Activated naive CD8-positive, alpha-beta T cell treated with anti-CD3 and anti-CD28 coated beads, Interleukin-2, amount 50 U/mL, for 24 hours (primary cell): ENCODE measurements around the gene IL19.
"Not testable (repeated sequence)": the region's sequence is repeated elsewhere in the genome, so short reads cannot be mapped to it uniquely, and the experiment has no call there.

Source experiments
- ATAC-seq: fragments of 150-1000 bp; cut with Tn5 transposase; one replicate; pipeline ENCODE4 v1.10.0; 2021
- DNase-seq: peaks from one replicate; pipeline ENCODE4 v3.0.0; 2021
- H3K27ac Mint-ChIP-seq: one replicate; pipeline ENCODE4 v1.8.0; 2021; ENCODE audit warnings: mild to moderate bottlenecking, mixed read lengths
- H3K27me3 Mint-ChIP-seq: one replicate; pipeline ENCODE4 v1.8.0; 2021; ENCODE audit warnings: mixed read lengths
- H3K36me3 Mint-ChIP-seq: one replicate; pipeline ENCODE4 v1.8.0; 2021; ENCODE audit warnings: low read depth, mixed read lengths
- H3K4me1 Mint-ChIP-seq: one replicate; pipeline ENCODE4 v1.8.0; 2021; ENCODE audit warnings: mixed read lengths
- H3K4me3 Mint-ChIP-seq: one replicate; pipeline ENCODE4 v1.8.0; 2021; ENCODE audit warnings: mild to moderate bottlenecking, moderate library complexity, mixed read lengths
- H3K9me3 Mint-ChIP-seq: one replicate; pipeline ENCODE4 v1.8.0; 2021; ENCODE audit warnings: mixed read lengths

The IL19 gene

GRCh38 chr1:206754011-206754410 is 16.6 kb upstream of the IL19 start:
- Mint-ChIP-seq H3K4me3 (no peak overlapping the region), H3K9me3 (no peaks in the 10 kb centered on the region), H3K36me3 (no peaks in the 10 kb centered on the region), H3K27ac (peak overlapping the region; percentile 4), H3K4me1 (peaks cover 30% of the 10 kb centered on the region), H3K27me3 (no peaks in the 10 kb centered on the region)
- DNase-seq (no peak), ATAC-seq (no peak)

- ATAC-seq (peak; percentile 93), DNase-seq (no peak)
- Mint-ChIP-seq H3K4me3 (no peak overlapping the region), H3K36me3 (no peaks in the 10 kb centered on the region), H3K27me3 (no peaks in the 10 kb centered on the region), H3K4me1 (peaks cover 28% of the 10 kb centered on the region), H3K27ac (no peak overlapping the region), H3K9me3 (no peaks in the 10 kb centered on the region)
These were observed 12.9 kb upstream of the IL19 start for GRCh38 chr1:206757524-206758266.

DNA sequence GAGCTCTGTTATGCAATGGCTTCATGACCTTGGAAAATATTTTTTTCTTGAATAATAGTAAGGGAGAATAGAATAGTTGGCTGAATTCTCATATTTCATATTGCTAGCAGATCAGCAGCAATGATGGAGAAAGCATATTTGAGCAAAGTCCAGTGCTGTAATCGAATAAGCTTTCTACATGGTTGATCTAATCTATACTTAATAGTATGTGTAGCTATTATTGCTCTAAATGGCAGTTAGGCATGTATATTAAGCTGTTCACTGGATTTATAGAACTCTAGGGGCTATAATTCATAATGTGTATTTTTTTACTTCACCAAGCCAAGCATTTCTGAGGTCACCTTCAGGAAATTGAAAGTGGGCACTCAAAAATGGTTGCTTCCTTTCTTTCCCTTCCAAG is 10.0 kb upstream of the IL19 start:
- Mint-ChIP-seq H3K27ac (no peak overlapping the region), H3K9me3 (no peaks in the 10 kb centered on the region), H3K4me1 (peaks cover 21% of the 10 kb centered on the region), H3K4me3 (no peak overlapping the region), H3K36me3 (no peaks in the 10 kb centered on the region), H3K27me3 (no peaks in the 10 kb centered on the region)
- DNase-seq = no peak
- no peak for ATAC-seq

- Mint-ChIP-seq H3K4me3 (no peak overlapping the region), H3K27ac (no peak overlapping the region), H3K36me3 (no peaks in the 10 kb centered on the region), H3K4me1 (peaks cover 28% of the 10 kb centered on the region), H3K27me3 (peaks cover under 1% of the 10 kb centered on the region), H3K9me3 (no peaks in the 10 kb centered on the region)
- ATAC-seq = no peak
- DNase-seq = no peak
These were observed 9.3 kb upstream of the IL19 start for GRCh38 chr1:206761159-206761768.

DNA sequence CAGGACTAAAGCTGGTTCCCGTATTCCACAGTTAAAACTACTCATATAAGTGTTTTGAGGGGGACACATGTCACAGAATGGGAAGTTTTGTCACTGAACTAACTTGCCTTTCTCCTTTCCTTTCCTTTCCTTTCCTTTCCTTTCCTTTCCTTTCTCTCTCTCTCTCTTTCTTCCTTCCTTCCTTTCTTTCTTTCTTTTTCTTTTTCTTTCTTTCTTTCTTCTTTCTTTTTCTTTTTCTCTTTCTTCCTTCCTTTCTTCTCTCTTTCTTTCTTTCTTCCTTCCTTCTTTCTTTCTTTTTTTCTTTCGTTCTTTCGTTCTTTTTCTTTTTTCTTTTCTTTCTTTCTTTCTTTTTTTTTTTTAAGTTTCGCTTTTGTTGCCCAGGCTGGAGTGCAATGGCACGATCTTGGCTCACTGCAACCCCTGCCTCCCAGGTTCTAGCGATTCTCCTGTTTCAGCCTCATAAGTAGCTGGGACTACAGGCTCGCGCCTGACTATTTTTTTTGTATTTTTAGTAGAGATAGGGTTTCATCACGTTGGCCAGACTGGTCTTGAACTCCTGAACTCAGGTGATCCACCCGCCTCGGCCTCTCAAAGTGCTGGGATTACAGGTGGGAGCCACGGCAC is 7.7 kb upstream of the IL19 start:
- H3K27ac Mint-ChIP-seq, DNase-seq, H3K9me3 Mint-ChIP-seq, H3K27me3 Mint-ChIP-seq, H3K4me3 Mint-ChIP-seq, ATAC-seq, H3K36me3 Mint-ChIP-seq: not testable (repeated sequence)
- peaks cover 42% of the 10 kb centered on the region for H3K4me1 Mint-ChIP-seq

DNA sequence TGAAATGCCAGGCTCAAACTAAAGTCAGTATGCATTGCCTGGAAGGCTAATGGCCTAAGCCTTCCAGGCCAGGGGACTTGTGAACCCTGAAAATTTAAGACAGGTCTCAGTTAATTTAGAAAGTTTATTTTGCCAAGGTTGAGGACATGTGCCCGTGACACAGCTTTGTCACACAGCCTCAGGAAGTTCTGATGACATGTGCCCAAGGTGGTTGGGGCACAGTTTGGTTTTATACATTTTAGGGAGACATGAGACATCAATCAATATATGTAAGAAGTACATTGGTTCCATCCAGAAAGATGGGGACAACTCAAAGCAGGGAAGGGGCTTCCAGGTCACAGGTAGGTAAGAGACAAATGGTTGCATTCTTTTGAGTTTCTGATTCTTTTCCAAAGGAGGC is 4.8 kb upstream of the IL19 start:
- Mint-ChIP-seq H3K4me1 (peaks cover 71% of the 10 kb centered on the region), H3K27ac (peak overlapping the region; percentile 89)
- H3K36me3 Mint-ChIP-seq, H3K9me3 Mint-ChIP-seq, DNase-seq, H3K27me3 Mint-ChIP-seq, H3K4me3 Mint-ChIP-seq, ATAC-seq: not testable (repeated sequence)

- peaks cover 75% of the 10 kb centered on the region for H3K4me1 Mint-ChIP-seq
- ATAC-seq = peak; percentile 78
These were observed 4.2 kb upstream of the IL19 start for GRCh38 chr1:206766251-206766856.

GRCh38 chr1:206768472-206769303 is 1.9 kb upstream of the IL19 start:
- ATAC-seq (no peak), DNase-seq (no peak)
- Mint-ChIP-seq H3K27me3 (peaks cover 18% of the 10 kb centered on the region), H3K4me1 (peaks cover 87% of the 10 kb centered on the region), H3K9me3 (no peaks in the 10 kb centered on the region), H3K4me3 (no peak overlapping the region), H3K27ac (peak overlapping the region; percentile 50), H3K36me3 (no peaks in the 10 kb centered on the region)

More at GRCh38 chr1:206766251-206766856, 4.2 kb upstream of the IL19 start:
- DNase-seq = peak; percentile 72
- Mint-ChIP-seq H3K27me3 (peaks cover 8% of the 10 kb centered on the region), H3K4me3 (peak overlapping the region; percentile 64), H3K9me3 (no peaks in the 10 kb centered on the region), H3K27ac (peak overlapping the region; percentile 89), H3K36me3 (no peaks in the 10 kb centered on the region)

DNA sequence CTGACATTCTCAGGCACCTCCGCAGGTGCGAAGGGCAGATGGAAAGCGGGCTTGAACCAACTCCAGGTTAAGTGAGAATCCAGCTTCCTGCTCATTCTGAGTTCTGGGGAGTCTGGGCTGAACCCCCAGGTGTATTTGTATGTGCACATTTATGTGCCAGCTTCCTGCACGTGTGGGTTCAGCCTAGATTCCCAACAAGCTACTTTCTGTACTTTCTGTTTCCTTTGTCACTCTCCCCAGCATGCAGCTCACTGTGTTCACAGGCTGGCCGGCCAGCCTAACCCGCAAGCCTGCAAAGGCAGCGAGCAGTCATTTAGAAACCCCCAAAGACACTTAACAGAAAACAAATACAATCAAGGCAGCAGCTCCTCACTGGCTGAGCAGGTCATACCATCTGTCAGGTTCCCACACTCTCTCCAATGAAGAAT is 1.3 kb upstream of the IL19 start:
- Mint-ChIP-seq H3K27ac (peak overlapping the region; percentile 36), H3K4me1 (peaks cover 87% of the 10 kb centered on the region), H3K27me3 (peaks cover 18% of the 10 kb centered on the region), H3K4me3 (no peak overlapping the region), H3K9me3 (no peaks in the 10 kb centered on the region), H3K36me3 (no peaks in the 10 kb centered on the region)
- peak; percentile 80 for ATAC-seq
- peak; percentile 63 for DNase-seq

GRCh38 chr1:206771338-206771692 is 742 bp downstream of the IL19 start:
- peaks cover 82% of the 10 kb centered on the region for H3K4me1 Mint-ChIP-seq
- no peaks in the 10 kb centered on the region for H3K9me3 Mint-ChIP-seq
- peak overlapping the region; percentile 20 for H3K4me3 Mint-ChIP-seq

GRCh38 chr1:206772243-206772937 is 1.8 kb downstream of the IL19 start, which contains the start of gene IL10:
IL10 (minus strand) TSS chr1:206772494; CDS start chr1:206772435, 59 bp downstream.
- DNase-seq (no peak), ATAC-seq (no peak)
- Mint-ChIP-seq H3K27me3 (peaks cover 18% of the 10 kb centered on the region), H3K4me1 (peaks cover 71% of the 10 kb centered on the region), H3K9me3 (no peaks in the 10 kb centered on the region), H3K4me3 (peak within 1 kb of the TSS; percentile 20), H3K36me3 (no peaks in the 10 kb centered on the region), H3K27ac (no peak within 1 kb of the TSS)

More at GRCh38 chr1:206771338-206771692, 742 bp downstream of the IL19 start:
- Mint-ChIP-seq H3K36me3 (no peaks in the 10 kb centered on the region), H3K27me3 (peaks cover 20% of the 10 kb centered on the region), H3K27ac (no peak overlapping the region)
- DNase-seq = no peak
- ATAC-seq = no peak

DNA sequence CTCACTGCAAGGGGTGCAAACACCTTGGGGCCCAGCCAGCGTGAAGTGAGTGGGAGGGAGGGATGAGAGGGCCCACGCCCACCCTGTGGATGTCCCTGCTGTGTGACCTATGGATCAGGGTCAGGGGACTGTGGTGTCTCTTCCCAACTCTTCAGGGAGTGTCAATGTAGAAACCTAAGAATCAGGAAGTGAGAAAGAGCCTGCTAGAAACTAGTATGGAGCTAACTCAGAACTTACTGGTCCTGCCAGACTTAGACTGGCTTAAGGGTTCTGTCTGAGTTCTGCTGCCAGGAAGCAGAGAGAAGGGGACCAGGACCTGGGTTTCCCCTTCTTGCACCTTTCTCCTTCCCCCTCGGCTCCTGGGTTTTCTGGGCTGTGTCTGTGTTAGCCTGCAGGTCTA is 3.5 kb downstream of the IL19 start:
- H3K36me3 Mint-ChIP-seq = no peaks in the 10 kb centered on the region
- no peak for ATAC-seq
- peaks cover 22% of the 10 kb centered on the region for H3K27me3 Mint-ChIP-seq
- peaks cover 57% of the 10 kb centered on the region for H3K4me1 Mint-ChIP-seq
- no peak overlapping the region for H3K4me3 Mint-ChIP-seq
- H3K9me3 Mint-ChIP-seq = no peaks in the 10 kb centered on the region
- no peak for DNase-seq
- no peak overlapping the region for H3K27ac Mint-ChIP-seq

GRCh38 chr1:206776229-206776628 is 5.7 kb downstream of the IL19 start:
- H3K4me1 Mint-ChIP-seq = peaks cover 35% of the 10 kb centered on the region

More at GRCh38 chr1:206776229-206776628, 5.7 kb downstream of the IL19 start:
- DNase-seq = no peak
- H3K36me3 Mint-ChIP-seq = no peaks in the 10 kb centered on the region
- H3K27me3 Mint-ChIP-seq = peaks cover 17% of the 10 kb centered on the region
- H3K4me3 Mint-ChIP-seq = no peak overlapping the region
- ATAC-seq = no peak
- H3K27ac Mint-ChIP-seq = no peak overlapping the region
- H3K9me3 Mint-ChIP-seq = no peaks in the 10 kb centered on the region
